OCI-LY7 (cell line): ENCODE results near the gene NOS3. TPM values are rescaled to one million over a fixed set of nuclear protein-coding genes. Genes with fewer than 3 reads are reported as not detected.

Experiments
- BruUV-seq: library from RNA; stranded (reverse); fragments of 400-500 nt; replicated peaks from 2 replicates; lab custom pipeline; 2021; lab: Mats Ljungman, UMichigan
- CTCF ChIA-PET: fragments of 300-600 bp; sonication (Branson Sonifier 250); formaldehyde crosslinking; loops from one replicate; lab custom pipeline; 2022; ENCODE audit warnings: antibody characterized with exemption; ENCODE audit not compliant: unreplicated experiment; lab: Charles Lee
- POLR2A ChIA-PET: fragments of 300-600 bp; sonication (Branson Sonifier 250); formaldehyde crosslinking; loops from one replicate; lab custom pipeline; 2022; ENCODE audit warnings: antibody characterized with exemption; lab: Charles Lee
- DNase-seq: peaks from one replicate; pipeline ENCODE4 v3.0.0-alpha.2; 2015; ENCODE audit warnings: low spot score
- H2AFZ ChIP-seq: fragments of 200-600 bp; sonication (generic), shearing (Covaris generic); 2 replicates; pipeline ENCODE4 v1.6.1; 2014; ENCODE audit warnings: mild to moderate bottlenecking, antibody characterized with exemption, low read length, moderate library complexity
- H3K27ac ChIP-seq: fragments of 200-600 bp; sonication (generic); 2 replicates; pipeline ENCODE4 v1.5.1; 2014; ENCODE audit warnings: mixed run types, low read depth, mild to moderate bottlenecking, moderate library complexity, low read length, inconsistent platforms; ENCODE audit not compliant: poor library complexity, severe bottlenecking
- H3K36me3 ChIP-seq: fragments of 200-600 bp; sonication (generic); 2 replicates; pipeline ENCODE4 v1.6.1; 2014; ENCODE audit warnings: mild to moderate bottlenecking, antibody characterized with exemption, low read length, moderate library complexity, mixed read lengths; ENCODE audit not compliant: insufficient read depth
- H3K4me1 ChIP-seq: fragments of 200-600 bp; sonication (generic); 2 replicates; pipeline ENCODE4 v1.5.1; 2014; ENCODE audit warnings: mild to moderate bottlenecking, low read length; ENCODE audit not compliant: insufficient read depth, poor library complexity, severe bottlenecking
- H3K4me2 ChIP-seq: fragments of 200-600 bp; sonication (generic); 2 replicates; pipeline ENCODE4 v1.6.1; 2014; ENCODE audit warnings: mild to moderate bottlenecking, low read length
- H3K4me3 ChIP-seq: fragments of 200-600 bp; sonication (generic); 2 replicates; pipeline ENCODE4 v1.5.1; 2014; ENCODE audit warnings: mild to moderate bottlenecking, low read depth, low read length; ENCODE audit not compliant: poor library complexity, severe bottlenecking
- H3K79me2 ChIP-seq: fragments of 200-600 bp; sonication (generic); 2 replicates; pipeline ENCODE4 v1.6.1; 2016; ENCODE audit warnings: low read depth, mild to moderate bottlenecking, low read length, moderate library complexity, mixed read lengths; ENCODE audit not compliant: insufficient read depth
- H3K9me2 ChIP-seq: fragments of 200-600 bp; sonication (generic); 2 replicates; pipeline ENCODE4 v1.6.1; 2016; ENCODE audit warnings: mild to moderate bottlenecking, low read length, mixed read lengths; ENCODE audit not compliant: insufficient read depth
- H3K9me3 ChIP-seq: fragments of 200-600 bp; sonication (generic); 2 replicates; pipeline ENCODE4 v1.6.1; 2014; ENCODE audit warnings: mild to moderate bottlenecking, mixed run types, low read length, mixed read lengths
- H4K20me1 ChIP-seq: fragments of 200-600 bp; sonication (generic); 2 replicates; pipeline ENCODE4 v1.6.1; 2014; ENCODE audit warnings: mild to moderate bottlenecking, antibody characterized with exemption, low read length, moderate library complexity, mixed read lengths; ENCODE audit not compliant: insufficient read depth
- EZH2phosphoT487 ChIP-seq: fragments of 200-600 bp; sonication (generic); IDR thresholded peaks from 2 replicates; pipeline ENCODE4 v1.6.1; 2018; ENCODE audit warnings: low read depth, borderline replicate concordance, mild to moderate bottlenecking, mixed run types, antibody characterized with exemption, low read length, moderate library complexity, mixed read lengths
- intact Hi-C: fragments of 100-400 bp; cut with micrococcal nuclease; formaldehyde crosslinking; loops from one replicate; pipeline ENCODE4 v1.10.0; 2022; ENCODE audit not compliant: unreplicated experiment
- total RNA-seq, 2 experiments: library from RNA; depleted of rRNA in 1 of 2; stranded (reverse); fragments of >200 nt in 1 of 2; shearing (Covaris generic) in 1 of 2; gene quantifications; 2 replicates each; pipeline ENCODE4 v1.2.3, GENCODE V29; 2014 to 2022
- TF ChIP-seq, protein P1 (sequence below): fragments of 200-600 bp; sonication (generic); conservative IDR thresholded peaks from 2 replicates; pipeline ENCODE4 v1.5.1; 2014; ENCODE audit warnings: mild to moderate bottlenecking, antibody characterized with exemption, low read length, moderate library complexity, mixed read lengths

NOS3 gene
- total RNA-seq, 2 experiments from 2014 or later: 0.78 to 0.82 TPM

DNA sequence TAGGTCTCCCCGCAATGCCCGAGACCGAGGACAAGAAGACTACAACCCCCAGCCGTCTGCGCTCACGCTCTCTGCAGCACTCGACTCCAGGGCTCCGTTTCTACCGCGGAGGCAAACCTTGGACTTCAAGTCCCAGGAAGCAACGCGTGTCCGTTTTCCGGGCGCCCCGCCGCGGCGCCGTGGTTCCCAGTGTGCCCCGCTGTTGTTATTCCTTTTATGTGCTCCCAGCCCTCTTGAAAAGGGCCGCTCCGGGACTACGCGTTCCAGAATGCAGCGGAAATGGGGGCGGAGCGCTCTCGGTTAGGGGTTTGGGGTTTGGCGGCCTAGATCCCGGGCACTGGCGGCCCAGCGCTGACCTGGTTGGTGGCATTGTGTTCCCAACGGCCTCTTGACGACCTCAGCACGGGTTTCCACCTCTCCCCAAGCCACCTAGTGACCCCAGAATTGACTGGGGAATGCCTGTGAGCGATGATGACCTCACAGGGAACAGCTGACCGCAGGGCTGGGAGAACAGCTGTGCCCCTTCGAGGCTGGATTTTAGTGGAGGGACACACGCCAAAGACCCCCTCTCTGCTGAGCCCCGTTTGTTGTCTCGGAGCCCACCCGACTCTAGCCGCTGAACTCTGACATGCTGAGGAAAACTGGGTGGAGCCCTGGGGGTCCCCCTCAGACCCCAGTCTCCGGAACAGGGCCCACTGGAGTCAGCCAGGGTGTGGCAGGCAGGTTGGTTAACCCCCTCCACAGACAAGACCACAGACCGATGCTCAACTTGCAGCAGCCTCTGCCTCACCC, 67.4 kb downstream of the NOS3 start:
- peaks cover 37% of the 10 kb centered on the region for H3K4me1 ChIP-seq
- H3K4me3 ChIP-seq: peak overlapping the region; percentile 98
- H3K79me2 ChIP-seq: peaks cover 14% of the 10 kb centered on the region; the same call in 1 of the 2 replicates
- peak overlapping the region; percentile 87; the same call in 1 of the 2 replicates for H2AFZ ChIP-seq
- ChIA-PET POLR2A (interaction anchor here (0.7 to 1.3 kb wide), 5 partner anchors 8 to 51 kb away, joined by 3 read pairs; partner anchors contain the start of genes ABCB8 and TMUB1), CTCF (interaction anchor here (0.6 to 1.1 kb wide), 2 partner anchors 27 to 1060 kb away, joined by 3 to 4 read pairs; no protein-coding TSS in a partner anchor)
- no peaks in the 10 kb centered on the region for H3K9me3 ChIP-seq
- intact Hi-C loops: loop anchor here (1.0 kb wide), 1 partner anchor 30 kb away; the partner anchor contains the start of gene ABCB8
- no TSS peak for BruUV-seq
- H3K9me2 ChIP-seq: no peaks in the 10 kb centered on the region
- H3K4me2 ChIP-seq: peak overlapping the region; percentile 98
- peak overlapping the region; percentile 70 for H3K27ac ChIP-seq
- peak; percentile 99 for DNase-seq
- peaks cover 8% of the 10 kb centered on the region for H3K36me3 ChIP-seq
- no peaks in the 10 kb centered on the region for H4K20me1 ChIP-seq
- no peak for TF ChIP-seq EZH2phosphoT487
- TF ChIP-seq, protein P1, sequence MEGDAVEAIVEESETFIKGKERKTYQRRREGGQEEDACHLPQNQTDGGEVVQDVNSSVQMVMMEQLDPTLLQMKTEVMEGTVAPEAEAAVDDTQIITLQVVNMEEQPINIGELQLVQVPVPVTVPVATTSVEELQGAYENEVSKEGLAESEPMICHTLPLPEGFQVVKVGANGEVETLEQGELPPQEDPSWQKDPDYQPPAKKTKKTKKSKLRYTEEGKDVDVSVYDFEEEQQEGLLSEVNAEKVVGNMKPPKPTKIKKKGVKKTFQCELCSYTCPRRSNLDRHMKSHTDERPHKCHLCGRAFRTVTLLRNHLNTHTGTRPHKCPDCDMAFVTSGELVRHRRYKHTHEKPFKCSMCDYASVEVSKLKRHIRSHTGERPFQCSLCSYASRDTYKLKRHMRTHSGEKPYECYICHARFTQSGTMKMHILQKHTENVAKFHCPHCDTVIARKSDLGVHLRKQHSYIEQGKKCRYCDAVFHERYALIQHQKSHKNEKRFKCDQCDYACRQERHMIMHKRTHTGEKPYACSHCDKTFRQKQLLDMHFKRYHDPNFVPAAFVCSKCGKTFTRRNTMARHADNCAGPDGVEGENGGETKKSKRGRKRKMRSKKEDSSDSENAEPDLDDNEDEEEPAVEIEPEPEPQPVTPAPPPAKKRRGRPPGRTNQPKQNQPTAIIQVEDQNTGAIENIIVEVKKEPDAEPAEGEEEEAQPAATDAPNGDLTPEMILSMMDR: no peak

GRCh38 chr7:151058781-151059366, 68.1 kb downstream of the NOS3 start:
- Histone ChIP-seq H3K4me3 (peak overlapping the region; percentile 98), H3K79me2 (peaks cover 14% of the 10 kb centered on the region; the same call in 1 of the 2 replicates), H2AFZ (peak overlapping the region; percentile 87), H3K27ac (peak overlapping the region; percentile 70), H3K9me3 (no peaks in the 10 kb centered on the region), H3K4me2 (peak overlapping the region; percentile 98), H4K20me1 (no peaks in the 10 kb centered on the region), H3K4me1 (peaks cover 33% of the 10 kb centered on the region), H3K36me3 (peaks cover 8% of the 10 kb centered on the region), H3K9me2 (no peaks in the 10 kb centered on the region)
- ChIA-PET CTCF (no interaction called here), POLR2A (interaction anchor here (0.8 to 1.3 kb wide), 4 partner anchors 9 to 31 kb away, joined by 3 read pairs; partner anchors contain the start of genes ABCB8 and TMUB1)
- intact Hi-C loops: loop anchor here (1.0 kb wide), 3 partner anchors 21 to 52 kb away; partner anchors contain the start of genes ABCB8 and FASTK
- TSS peak; percentile 65 for BruUV-seq
- peak; percentile 41 for DNase-seq
- TF ChIP-seq, protein P1: no peak
- TF ChIP-seq EZH2phosphoT487: no peak
